Measurements from ENCODE around the gene C6orf58.
"Not testable (repeated sequence)": the region's sequence is repeated elsewhere in the genome, so short reads cannot be mapped to it uniquely, and the experiment has no call there.

Gene C6orf58

DNA sequence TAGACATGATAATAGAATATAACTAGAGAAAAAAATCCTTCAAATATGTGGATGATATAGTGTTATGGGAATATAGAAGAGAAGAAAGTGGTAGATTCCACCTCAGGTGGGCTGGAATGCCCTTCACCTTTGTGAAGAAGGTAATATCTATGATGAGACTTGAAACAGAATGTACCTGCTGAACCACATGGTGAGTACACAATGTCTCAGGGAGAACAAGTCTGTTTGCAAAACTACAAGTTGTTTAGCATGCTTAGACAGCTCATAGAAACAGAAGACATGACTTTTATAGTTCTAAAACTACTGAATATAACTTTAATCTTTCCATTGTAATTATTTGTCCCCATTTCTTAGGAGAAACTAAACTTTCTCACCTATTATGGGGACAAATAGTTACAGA lies 12.2 kb downstream of the C6orf58 start:
- no peaks in the 10 kb centered on the region for H3K4me1 ChIP-seq (ENCODE audit: insufficient read depth, low read length, poor library complexity, severe bottlenecking)
- H3K4me2 ChIP-seq (ENCODE audit: low read depth, low read length, poor library complexity, severe bottlenecking): no peak overlapping the region
- H2AFZ ChIP-seq (ENCODE audit: low read length): no peak overlapping the region
- H3K9me3 ChIP-seq (ENCODE audit: insufficient read depth, low read depth, low read length): no peaks in the 10 kb centered on the region
- no peak overlapping the region for H3K9ac ChIP-seq (ENCODE audit: low read depth, low read length, poor library complexity, severe bottlenecking)
- H3K79me2 ChIP-seq (ENCODE audit: insufficient read depth, low read length): no peaks in the 10 kb centered on the region
- H3K9me2 ChIP-seq (replicated peaks; ENCODE audit: low read depth, low read length): no peaks in the 10 kb centered on the region
- H3K4me3 ChIP-seq (ENCODE audit: low read length, poor library complexity, severe bottlenecking): no peak overlapping the region
- H3K36me3 ChIP-seq (ENCODE audit: insufficient read depth, low read length): no peaks in the 10 kb centered on the region
- H3F3A ChIP-seq (ENCODE audit: low read depth): no peaks in the 10 kb centered on the region
- no peaks in the 10 kb centered on the region for H3K27me3 ChIP-seq (ENCODE audit: insufficient read depth, low read length, poor library complexity, severe bottlenecking)
- no peak for TF ChIP-seq EZH2phosphoT487 (IDR thresholded peaks at IDR 0.05; ENCODE audit: borderline replicate concordance)
- TF ChIP-seq, protein P1, sequence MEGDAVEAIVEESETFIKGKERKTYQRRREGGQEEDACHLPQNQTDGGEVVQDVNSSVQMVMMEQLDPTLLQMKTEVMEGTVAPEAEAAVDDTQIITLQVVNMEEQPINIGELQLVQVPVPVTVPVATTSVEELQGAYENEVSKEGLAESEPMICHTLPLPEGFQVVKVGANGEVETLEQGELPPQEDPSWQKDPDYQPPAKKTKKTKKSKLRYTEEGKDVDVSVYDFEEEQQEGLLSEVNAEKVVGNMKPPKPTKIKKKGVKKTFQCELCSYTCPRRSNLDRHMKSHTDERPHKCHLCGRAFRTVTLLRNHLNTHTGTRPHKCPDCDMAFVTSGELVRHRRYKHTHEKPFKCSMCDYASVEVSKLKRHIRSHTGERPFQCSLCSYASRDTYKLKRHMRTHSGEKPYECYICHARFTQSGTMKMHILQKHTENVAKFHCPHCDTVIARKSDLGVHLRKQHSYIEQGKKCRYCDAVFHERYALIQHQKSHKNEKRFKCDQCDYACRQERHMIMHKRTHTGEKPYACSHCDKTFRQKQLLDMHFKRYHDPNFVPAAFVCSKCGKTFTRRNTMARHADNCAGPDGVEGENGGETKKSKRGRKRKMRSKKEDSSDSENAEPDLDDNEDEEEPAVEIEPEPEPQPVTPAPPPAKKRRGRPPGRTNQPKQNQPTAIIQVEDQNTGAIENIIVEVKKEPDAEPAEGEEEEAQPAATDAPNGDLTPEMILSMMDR (conservative IDR thresholded peaks at IDR 0.05; ENCODE audit: low read length): no peak
- H4K20me1 ChIP-seq (ENCODE audit: insufficient read depth, low read length, poor library complexity, severe bottlenecking): no peaks in the 10 kb centered on the region

DNA sequence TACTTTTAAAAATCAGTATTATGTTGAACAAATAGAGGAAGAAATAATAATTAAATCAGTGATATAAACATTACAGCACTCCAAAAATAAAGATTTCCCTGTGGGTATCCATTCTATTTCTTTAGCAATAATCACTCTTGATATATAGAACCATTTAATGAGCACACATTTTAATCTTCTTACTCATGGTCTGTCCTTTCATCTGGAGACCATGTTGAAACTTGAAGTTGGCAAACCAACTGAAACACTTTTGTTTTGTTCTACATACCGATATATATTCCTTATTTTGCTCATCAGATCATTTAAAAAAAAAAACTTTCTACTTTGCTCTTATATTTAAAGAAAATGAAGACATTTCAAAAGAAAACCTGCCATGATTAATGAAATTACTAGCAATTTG lies 13.4 kb downstream of the C6orf58 start:
- no peaks in the 10 kb centered on the region for H3K9me3 ChIP-seq (ENCODE audit: insufficient read depth, low read depth, low read length)
- H3K4me3 ChIP-seq (ENCODE audit: low read length, poor library complexity, severe bottlenecking): no peak overlapping the region
- TF ChIP-seq, protein P1 (conservative IDR thresholded peaks at IDR 0.05; ENCODE audit: low read length): no peak
- TF ChIP-seq EZH2phosphoT487 (IDR thresholded peaks at IDR 0.05; ENCODE audit: borderline replicate concordance): no peak
- H4K20me1 ChIP-seq (ENCODE audit: insufficient read depth, low read length, poor library complexity, severe bottlenecking): no peaks in the 10 kb centered on the region
- H3K4me1 ChIP-seq (ENCODE audit: insufficient read depth, low read length, poor library complexity, severe bottlenecking): no peaks in the 10 kb centered on the region
- no peak overlapping the region for H3K9ac ChIP-seq (ENCODE audit: low read depth, low read length, poor library complexity, severe bottlenecking)
- H3K9me2 ChIP-seq (replicated peaks; ENCODE audit: low read depth, low read length): no peaks in the 10 kb centered on the region
- no peak overlapping the region for H2AFZ ChIP-seq (ENCODE audit: low read length)
- H3K36me3 ChIP-seq (ENCODE audit: insufficient read depth, low read length): no peaks in the 10 kb centered on the region
- H3K79me2 ChIP-seq (ENCODE audit: insufficient read depth, low read length): no peaks in the 10 kb centered on the region
- H3F3A ChIP-seq (ENCODE audit: low read depth): no peaks in the 10 kb centered on the region
- no peak overlapping the region for H3K4me2 ChIP-seq (ENCODE audit: low read depth, low read length, poor library complexity, severe bottlenecking)
- H3K27me3 ChIP-seq (ENCODE audit: insufficient read depth, low read length, poor library complexity, severe bottlenecking): no peaks in the 10 kb centered on the region

DNA sequence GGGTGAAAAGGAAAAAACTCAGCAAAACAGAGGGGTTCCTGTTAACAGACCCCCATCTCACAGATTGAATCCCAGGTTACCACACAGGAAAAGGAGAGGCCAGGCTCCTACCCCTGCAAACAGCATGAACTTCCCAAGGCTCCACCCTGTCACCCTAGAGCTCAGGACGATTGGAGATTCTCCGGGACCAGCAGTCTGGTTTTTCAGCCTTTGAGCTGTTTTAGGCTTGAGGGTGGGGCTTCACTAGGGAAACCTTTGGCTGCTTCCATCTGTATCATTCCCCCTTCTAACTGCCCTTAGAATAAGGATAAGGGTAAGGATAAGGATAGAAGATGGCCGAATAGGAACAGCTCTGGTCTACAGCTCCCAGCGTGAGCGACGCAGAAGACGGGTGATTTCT lies 16.0 kb downstream of the C6orf58 start:
- H3K9me2 ChIP-seq (replicated peaks; ENCODE audit: low read depth, low read length): no peaks in the 10 kb centered on the region
- TF ChIP-seq, protein P1 (conservative IDR thresholded peaks at IDR 0.05; ENCODE audit: low read length): no peak
- TF ChIP-seq EZH2phosphoT487 (IDR thresholded peaks at IDR 0.05; ENCODE audit: borderline replicate concordance): no peak
- no peaks in the 10 kb centered on the region for H3F3A ChIP-seq (ENCODE audit: low read depth)
- no peaks in the 10 kb centered on the region for H4K20me1 ChIP-seq (ENCODE audit: insufficient read depth, low read length, poor library complexity, severe bottlenecking)
- H3K36me3 ChIP-seq (ENCODE audit: insufficient read depth, low read length): no peaks in the 10 kb centered on the region
- H3K4me1 ChIP-seq (ENCODE audit: insufficient read depth, low read length, poor library complexity, severe bottlenecking): no peaks in the 10 kb centered on the region
- H3K9ac ChIP-seq (ENCODE audit: low read depth, low read length, poor library complexity, severe bottlenecking): no peak overlapping the region
- H3K9me3 ChIP-seq (ENCODE audit: insufficient read depth, low read depth, low read length): no peaks in the 10 kb centered on the region
- no peak overlapping the region for H3K4me3 ChIP-seq (ENCODE audit: low read length, poor library complexity, severe bottlenecking)
- no peak overlapping the region for H3K4me2 ChIP-seq (ENCODE audit: low read depth, low read length, poor library complexity, severe bottlenecking)
- no peaks in the 10 kb centered on the region for H3K27me3 ChIP-seq (ENCODE audit: insufficient read depth, low read length, poor library complexity, severe bottlenecking)
- no peaks in the 10 kb centered on the region for H3K79me2 ChIP-seq (ENCODE audit: insufficient read depth, low read length)
- H2AFZ ChIP-seq (ENCODE audit: low read length): no peak overlapping the region

DNA sequence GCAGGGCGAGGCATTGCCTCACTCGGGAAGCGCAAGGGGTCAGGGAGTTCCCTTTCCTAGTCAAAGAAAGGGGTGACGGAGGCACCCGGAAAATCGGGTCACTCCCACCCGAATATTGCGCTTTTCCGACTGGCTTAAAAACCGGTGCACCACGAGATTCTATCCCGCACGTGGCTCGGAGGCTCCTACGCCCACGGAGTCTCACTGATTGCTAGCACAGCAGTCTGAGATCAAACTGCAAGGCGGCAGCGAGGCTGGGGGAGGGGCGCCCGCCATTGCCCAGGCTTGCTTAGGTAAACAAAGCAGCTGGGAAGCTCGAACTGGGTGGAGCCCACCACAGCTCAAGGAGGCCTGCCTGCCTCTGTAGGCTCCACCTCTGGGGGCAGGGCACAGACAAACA lies 16.5 kb downstream of the C6orf58 start:
- not testable (repeated sequence) for H3F3A ChIP-seq (ENCODE audit: low read depth); H3K4me2 ChIP-seq (ENCODE audit: low read depth, low read length, poor library complexity, severe bottlenecking); H3K9me3 ChIP-seq (ENCODE audit: insufficient read depth, low read depth, low read length); H3K79me2 ChIP-seq (ENCODE audit: insufficient read depth, low read length); H4K20me1 ChIP-seq (ENCODE audit: insufficient read depth, low read length, poor library complexity, severe bottlenecking); H3K4me3 ChIP-seq (ENCODE audit: low read length, poor library complexity, severe bottlenecking); H3K36me3 ChIP-seq (ENCODE audit: insufficient read depth, low read length); H3K4me1 ChIP-seq (ENCODE audit: insufficient read depth, low read length, poor library complexity, severe bottlenecking); H3K27me3 ChIP-seq (ENCODE audit: insufficient read depth, low read length, poor library complexity, severe bottlenecking); H3K9me2 ChIP-seq (replicated peaks; ENCODE audit: low read depth, low read length); H3K9ac ChIP-seq (ENCODE audit: low read depth, low read length, poor library complexity, severe bottlenecking); H2AFZ ChIP-seq (ENCODE audit: low read length)

All from Loucy (cell line).